Naive B cell (primary cell): Measurements from ENCODE around the gene DAZAP1. TPM values are rescaled to one million over a fixed set of nuclear protein-coding genes. Genes with fewer than 3 reads are reported as not detected.

Source experiments
- ATAC-seq, 2 donors: fragments of 150-1000 bp; cut with Tn5 transposase; 2 replicates each; pipeline ENCODE4 v1.10.0; 2021; ENCODE audit warnings: low read depth in 2 of 2, mild to moderate bottlenecking in 2 of 2, moderate library complexity in 2 of 2
- DNase-seq: peaks from one replicate; pipeline ENCODE4 v3.0.0; 2022
- H3K27ac Mint-ChIP-seq, 6 donors: one replicate each; pipeline ENCODE4 v1.8.0; 2020 to 2022; ENCODE audit warnings: mild to moderate bottlenecking in 6 of 6, mixed read lengths in 6 of 6, moderate library complexity in 5 of 6, inconsistent platforms in 2 of 6
- H3K27me3 Mint-ChIP-seq, 3 donors: one replicate each; pipeline ENCODE4 v1.8.0; 2021 to 2022; ENCODE audit warnings: mixed read lengths in 3 of 3, mild to moderate bottlenecking in 1 of 3
- H3K36me3 Mint-ChIP-seq, 2 donors: one replicate each; pipeline ENCODE4 v1.8.0; 2020 to 2022; ENCODE audit warnings: mixed read lengths in 2 of 2, inconsistent platforms in 1 of 2, mild to moderate bottlenecking in 1 of 2
- H3K4me1 Mint-ChIP-seq, 3 donors: one replicate each; pipeline ENCODE4 v1.8.0; 2020 to 2022; ENCODE audit warnings: mixed read lengths in 3 of 3, inconsistent platforms in 1 of 3, mild to moderate bottlenecking in 1 of 3, moderate library complexity in 1 of 3
- H3K4me3 Mint-ChIP-seq, 8 donors: one replicate each; pipeline ENCODE4 v1.8.0; 2020 to 2022; ENCODE audit warnings: mild to moderate bottlenecking in 8 of 8, mixed read lengths in 8 of 8, moderate library complexity in 8 of 8, inconsistent platforms in 2 of 8
- H3K9me3 Mint-ChIP-seq, 7 donors: one replicate each; pipeline ENCODE4 v1.8.0; 2020 to 2022; ENCODE audit warnings: mixed read lengths in 7 of 7, mild to moderate bottlenecking in 5 of 7, inconsistent platforms in 2 of 7, moderate library complexity in 1 of 7
- polyA plus RNA-seq, 6 donors: library from polyadenylated mRNA; unstranded; fragments of 300-500 nt; fragmentation: Illumina TruSeq; gene quantifications; one replicate each; pipeline ENCODE4 v1.2.3, GENCODE V29; 2021; ENCODE audit warnings: low read depth in 6 of 6

DAZAP1 gene
- polyA plus RNA-seq, 6 donors from 2014 or later, result 3.6 to 7.5 (median 6.2) TPM

DNA sequence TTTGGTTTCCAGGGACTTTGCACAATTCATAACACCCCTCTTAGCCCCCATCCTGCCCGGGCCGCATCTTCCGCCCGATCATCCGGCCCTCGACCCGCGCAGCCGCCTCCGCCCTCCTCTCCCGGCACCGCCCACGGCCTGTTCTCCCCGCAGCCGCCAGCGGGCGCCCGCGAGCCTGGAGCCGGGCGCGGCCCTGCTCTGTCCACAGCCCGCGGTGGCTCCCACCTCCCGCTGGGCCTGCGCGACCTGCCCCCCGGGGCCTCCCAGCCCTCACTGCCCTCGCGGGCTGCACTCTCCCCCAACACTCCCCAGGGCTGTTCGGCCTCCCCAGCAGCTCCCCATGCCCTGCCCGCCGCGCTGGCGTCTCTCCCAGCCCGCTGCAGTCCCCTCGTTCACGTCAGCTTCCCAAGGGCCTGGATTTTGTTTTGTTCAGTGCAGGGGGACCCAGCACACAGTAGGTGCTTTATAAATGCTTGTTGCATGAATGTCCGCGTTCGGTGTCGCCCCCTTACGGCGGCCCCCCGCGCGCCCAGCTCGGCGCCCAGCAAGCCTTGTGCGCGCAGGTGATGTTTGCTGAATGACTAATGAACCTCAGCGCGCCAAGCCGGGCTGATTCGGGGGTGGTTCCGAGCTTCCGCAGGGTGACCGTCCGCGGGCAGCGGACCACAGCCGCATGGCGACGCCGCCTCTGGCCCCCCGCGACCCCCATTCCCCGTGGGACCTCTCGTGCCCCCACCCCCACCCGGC lies 38.0 kb downstream of the DAZAP1 start:
- ATAC-seq (peak; percentile 84 to 87), DNase-seq (peak; percentile 74)
- peak overlapping the region; percentile 65 to 88 (median 78) for H3K4me3 Mint-ChIP-seq
- H3K27me3 Mint-ChIP-seq, result peaks cover 7 to 34% (median 27%) of the 10 kb centered on the region in 3 donors
- H3K9me3 Mint-ChIP-seq, result no peaks in the 10 kb centered on the region
- peaks cover 0 to 7% of the 10 kb centered on the region in 2 donors for H3K36me3 Mint-ChIP-seq
- peak overlapping the region in 1 of 6 donors; percentile 56 for H3K27ac Mint-ChIP-seq
- H3K4me1 Mint-ChIP-seq, result peaks cover 15 to 31% (median 30%) of the 10 kb centered on the region in 3 donors

DNA sequence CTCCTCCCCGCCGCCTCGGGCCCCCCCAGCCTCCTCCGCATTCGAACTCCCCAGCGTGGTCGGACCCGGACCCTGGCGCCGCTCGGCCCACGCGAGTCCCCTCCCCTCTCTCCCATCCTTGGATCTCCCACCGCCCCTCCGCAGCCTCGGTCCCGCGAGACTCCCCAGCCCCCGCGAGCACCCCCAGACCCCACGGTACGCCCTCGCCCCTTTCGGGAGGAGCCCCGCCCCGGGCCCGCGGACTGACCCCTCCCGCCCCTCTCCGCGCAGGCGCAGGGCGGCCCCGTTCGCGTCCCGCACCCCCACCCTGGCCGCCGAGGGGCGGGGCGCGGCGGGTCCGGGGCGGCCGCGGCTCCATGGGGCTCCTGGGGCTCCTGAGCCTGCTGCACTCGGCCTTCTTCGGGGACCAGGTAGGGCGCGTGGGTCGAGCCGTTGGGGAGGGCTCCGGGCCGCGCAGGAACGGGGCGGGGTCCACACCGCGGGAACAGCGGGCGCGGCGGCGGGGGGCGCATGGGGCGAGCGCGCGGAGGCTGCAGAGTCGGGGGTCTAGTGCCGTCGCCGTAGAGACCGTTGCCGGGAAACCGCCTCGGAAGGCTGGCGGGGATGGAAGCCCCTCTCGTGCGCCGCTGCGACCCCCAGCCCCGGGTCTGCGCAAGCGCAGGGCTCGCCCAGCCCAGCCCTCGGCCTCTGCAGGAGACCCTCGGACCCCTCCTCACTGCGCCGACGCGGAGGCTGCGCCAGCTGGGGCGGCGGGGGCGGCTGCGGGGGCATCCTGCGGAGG lies 38.7 kb downstream of the DAZAP1 start:
- Mint-ChIP-seq H3K27ac (no peak overlapping the region), H3K4me1 (peaks cover 19 to 31% (median 30%) of the 10 kb centered on the region in 3 donors), H3K4me3 (peak overlapping the region in 1 of 8 donors; percentile 73), H3K36me3 (peaks cover 0 to 15% of the 10 kb centered on the region in 2 donors), H3K27me3 (peaks cover 15 to 42% (median 35%) of the 10 kb centered on the region in 3 donors), H3K9me3 (peaks cover 0 to 2% (median 0%) of the 10 kb centered on the region in 7 donors)
- DNase-seq (no peak), ATAC-seq (no peak)

DNA sequence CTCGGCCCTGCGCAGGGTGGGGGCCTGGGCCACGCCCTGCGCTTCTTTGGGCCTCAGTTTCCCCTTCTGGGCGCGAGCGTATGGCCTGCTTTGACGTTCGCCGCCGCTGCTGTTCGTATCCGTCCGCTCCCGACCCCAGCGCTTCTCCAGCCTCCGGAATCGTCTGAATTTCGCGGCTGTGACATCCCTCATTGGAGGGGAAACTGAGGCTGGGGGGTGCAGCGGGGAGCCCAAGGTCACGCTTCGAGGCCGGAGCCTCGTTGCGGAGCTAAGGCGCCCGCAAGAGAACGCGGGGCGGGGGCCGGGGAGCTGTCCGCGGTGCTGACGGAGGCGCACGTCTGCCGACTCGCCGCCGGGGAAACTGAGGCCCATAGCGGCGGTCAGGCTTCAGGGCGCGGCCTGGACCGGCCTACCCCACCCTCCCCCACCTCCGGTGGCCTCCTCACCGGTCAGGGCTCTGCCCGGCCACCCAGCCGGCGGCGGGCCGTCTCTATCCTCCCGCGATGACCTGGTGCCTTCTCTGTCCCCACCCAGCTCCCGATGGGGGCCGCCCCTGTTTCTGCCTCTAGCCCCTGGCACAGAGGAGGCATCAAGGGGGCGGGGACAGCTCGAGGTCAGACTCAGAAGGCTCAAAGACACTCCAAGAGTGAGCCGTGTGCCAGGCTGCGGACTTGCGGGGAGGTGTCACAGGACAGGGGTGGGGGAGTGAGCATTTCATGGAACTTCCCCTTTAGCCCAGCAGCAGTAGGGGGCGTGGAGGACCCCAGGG lies 39.5 kb downstream of the DAZAP1 start:
- peaks cover 0 to 15% of the 10 kb centered on the region in 2 donors for H3K36me3 Mint-ChIP-seq

DNA sequence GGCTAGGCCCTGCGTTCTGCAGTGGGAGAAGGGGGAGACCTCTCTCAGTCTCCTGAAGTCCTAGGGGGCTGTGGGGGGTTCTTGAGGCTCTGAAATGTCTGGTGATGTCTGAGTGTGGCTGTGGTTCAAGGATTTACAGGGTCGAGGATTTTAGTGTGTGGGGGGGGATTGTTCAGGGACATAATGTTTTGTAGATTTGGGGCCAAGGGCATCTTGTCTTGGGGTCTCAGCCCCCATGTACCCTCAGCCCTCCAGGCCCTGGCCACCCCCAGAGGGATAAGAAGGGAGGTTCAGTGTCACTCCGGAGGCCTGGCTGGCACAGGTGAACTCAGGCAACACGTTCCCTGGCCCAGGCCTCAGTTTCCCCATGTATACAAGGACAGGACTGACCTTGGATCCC lies 40.1 kb downstream of the DAZAP1 start:
- Mint-ChIP-seq H3K27me3 (peaks cover 15 to 56% (median 47%) of the 10 kb centered on the region in 3 donors), H3K4me3 (peak overlapping the region; percentile 35 to 72 (median 56)), H3K27ac (peak overlapping the region in 3 of 6 donors; percentile 20 to 86 (median 81)), H3K36me3 (peaks cover 0 to 15% of the 10 kb centered on the region in 2 donors), H3K9me3 (peaks cover 0 to 2% (median 0%) of the 10 kb centered on the region in 7 donors), H3K4me1 (peaks cover 21 to 31% (median 27%) of the 10 kb centered on the region in 3 donors)
- DNase-seq (no peak), ATAC-seq (no peak)

More for the DNA sequence above, 39.5 kb downstream of the DAZAP1 start:
- Mint-ChIP-seq H3K27me3 (peaks cover 15 to 50% (median 43%) of the 10 kb centered on the region in 3 donors), H3K27ac (peak overlapping the region in 2 of 6 donors; percentile 20 to 81), H3K4me3 (peak overlapping the region; percentile 35 to 72 (median 56)), H3K4me1 (peaks cover 19 to 31% (median 27%) of the 10 kb centered on the region in 3 donors), H3K9me3 (peaks cover 0 to 2% (median 0%) of the 10 kb centered on the region in 7 donors)
- DNase-seq, result no peak
- ATAC-seq, result no peak

DNA sequence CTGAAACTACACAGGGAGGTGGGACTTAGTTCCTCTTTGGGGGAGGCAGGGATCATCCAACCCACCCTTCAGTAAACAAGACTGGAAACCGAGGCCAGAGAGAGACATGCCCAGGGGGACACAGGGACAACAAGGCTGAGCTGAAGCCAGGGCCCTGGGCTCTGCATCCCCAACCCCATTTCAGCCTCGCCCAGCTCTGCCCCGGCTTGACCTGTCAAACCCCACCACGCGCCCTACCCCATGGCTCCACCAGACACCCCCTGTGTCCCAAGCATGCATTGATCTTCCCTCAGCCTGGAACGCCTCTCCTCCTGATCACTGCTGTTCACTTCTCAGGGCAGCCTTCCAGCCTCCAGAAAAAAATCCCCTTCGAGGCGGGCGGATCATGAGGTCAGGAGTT lies 40.6 kb downstream of the DAZAP1 start:
- DNase-seq (no peak), ATAC-seq (no peak)
- peaks cover 21 to 31% (median 27%) of the 10 kb centered on the region in 3 donors for H3K4me1 Mint-ChIP-seq
- peaks cover 15 to 60% (median 51%) of the 10 kb centered on the region in 3 donors for H3K27me3 Mint-ChIP-seq
- H3K9me3 Mint-ChIP-seq, result peaks cover 0 to 2% (median 0%) of the 10 kb centered on the region in 7 donors
- peak overlapping the region in 4 of 8 donors; percentile 34 to 67 (median 36) for H3K4me3 Mint-ChIP-seq
- peaks cover 0 to 15% of the 10 kb centered on the region in 2 donors for H3K36me3 Mint-ChIP-seq
- H3K27ac Mint-ChIP-seq, result peak overlapping the region in 1 of 6 donors; percentile 53

DNA sequence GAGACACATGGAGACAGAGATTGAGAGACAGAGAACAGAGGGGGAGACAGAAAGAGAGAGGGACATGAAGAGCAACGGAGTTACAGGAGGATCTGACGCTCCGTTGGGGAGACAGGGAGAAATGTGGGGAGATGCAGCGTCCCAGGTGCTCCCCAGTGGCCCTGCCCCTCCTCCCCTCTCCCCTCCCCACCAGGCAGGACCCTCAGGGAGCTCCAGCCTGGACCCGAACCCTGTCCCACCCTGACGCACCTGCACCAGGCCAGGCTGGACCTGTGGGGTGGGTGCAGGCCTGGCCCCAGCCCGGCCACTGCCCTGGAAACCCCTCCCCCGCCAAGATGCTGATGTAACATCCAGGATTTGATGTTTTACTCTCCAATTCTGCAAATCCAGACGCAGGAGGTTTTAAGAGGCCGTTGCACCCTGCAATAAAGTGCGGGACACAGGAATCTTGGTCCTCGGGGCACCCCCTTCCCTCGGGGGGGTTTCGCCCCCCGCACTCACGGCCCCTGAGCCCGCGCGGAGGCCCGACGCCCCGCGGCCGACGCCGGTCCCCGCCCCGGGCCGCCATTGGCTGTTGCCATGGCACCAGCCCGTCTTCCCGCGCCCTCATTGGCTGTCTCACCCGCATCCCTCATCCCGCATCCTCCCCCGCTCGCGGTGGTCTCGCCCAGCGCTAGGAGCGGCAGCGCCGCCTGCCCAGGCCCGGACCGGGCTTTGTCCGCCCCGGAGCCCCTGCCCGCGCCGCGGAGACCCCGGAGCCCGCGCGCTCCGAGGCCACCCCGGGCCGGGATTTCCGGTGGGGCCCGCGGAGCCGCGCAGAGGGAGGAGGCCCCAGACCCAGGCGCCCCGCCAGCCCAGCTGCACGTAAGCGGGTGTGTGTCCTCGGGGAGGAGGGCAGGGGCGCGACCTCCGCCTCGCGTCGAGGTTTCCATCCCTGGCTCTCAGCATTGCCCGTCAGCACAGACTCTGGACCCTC lies 42.4 kb downstream of the DAZAP1 start, which contains the start of gene APC2:
Gene APC2, plus strand, starts transcription at position 655 of the 976 bp plus-strand sequence. CDS start 2,881 bp downstream, outside the sequence.
- ATAC-seq, result peak; percentile 15 to 22
- DNase-seq, result no peak
- peaks cover 0 to 3% (median 0%) of the 10 kb centered on the region in 7 donors for H3K9me3 Mint-ChIP-seq
- peak within 1 kb of the TSS in 3 of 6 donors; percentile 37 to 70 (median 62) for H3K27ac Mint-ChIP-seq
- H3K4me3 Mint-ChIP-seq, result peak within 1 kb of the TSS; percentile 5 to 87 (median 45)
- H3K4me1 Mint-ChIP-seq, result peaks cover 27 to 33% (median 33%) of the 10 kb centered on the region in 3 donors
- peaks cover 0 to 23% of the 10 kb centered on the region in 2 donors for H3K36me3 Mint-ChIP-seq
- peaks cover 20 to 74% (median 63%) of the 10 kb centered on the region in 3 donors for H3K27me3 Mint-ChIP-seq

DNA sequence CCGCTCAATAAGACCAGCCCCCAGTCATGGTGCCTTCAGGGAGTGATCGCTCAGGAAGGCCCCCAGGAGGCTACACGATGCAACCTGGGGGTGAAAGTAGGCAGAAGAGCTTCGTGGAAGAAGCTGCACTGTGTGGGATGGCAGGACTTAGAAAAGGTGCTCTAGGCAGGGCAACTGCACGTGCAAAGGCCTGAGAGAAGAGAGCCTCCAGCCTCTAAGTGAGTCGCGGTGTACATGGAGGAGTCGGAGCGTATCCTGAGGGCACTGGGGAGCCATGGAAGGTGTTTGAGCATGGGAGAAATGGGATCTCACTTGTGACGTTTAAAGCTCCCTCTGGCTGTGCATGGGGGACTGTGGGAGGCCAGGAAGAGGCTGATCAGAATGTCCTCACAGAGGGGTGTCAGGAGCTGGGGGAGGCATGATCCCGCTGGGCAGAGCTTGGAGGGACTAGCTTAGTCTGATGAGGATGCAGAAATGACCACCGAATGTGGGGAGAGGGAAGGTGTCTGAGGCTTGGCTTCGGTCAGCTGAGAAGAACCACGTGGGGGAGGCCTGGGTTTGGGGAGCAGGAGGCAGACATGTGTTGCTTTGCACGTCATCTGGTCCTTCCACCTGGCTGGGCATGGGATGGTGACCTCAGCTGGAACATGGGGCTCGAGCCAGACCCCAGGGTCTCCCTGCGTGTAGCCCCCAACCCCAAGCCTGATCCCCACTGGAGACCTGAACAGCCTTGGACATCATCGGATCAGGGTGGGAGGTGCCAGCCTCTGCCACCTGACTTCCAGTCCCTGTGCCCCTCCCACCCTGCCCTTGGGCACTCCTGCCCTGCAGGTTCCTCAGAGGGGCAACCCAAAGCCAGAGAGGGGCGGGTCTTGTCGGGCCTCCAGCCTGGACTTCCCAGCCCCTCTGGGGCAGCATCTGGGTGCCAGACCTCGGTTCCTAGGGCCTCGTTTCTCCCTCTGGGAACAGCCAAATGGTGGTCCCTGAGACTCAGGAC lies 43.6 kb downstream of the DAZAP1 start:
- Mint-ChIP-seq H3K36me3 (peaks cover 0 to 23% of the 10 kb centered on the region in 2 donors), H3K27me3 (peaks cover 24 to 82% (median 76%) of the 10 kb centered on the region in 3 donors), H3K4me3 (peak overlapping the region in 5 of 8 donors; percentile 5 to 69 (median 43)), H3K4me1 (peaks cover 36 to 41% (median 39%) of the 10 kb centered on the region in 3 donors), H3K27ac (peak overlapping the region in 1 of 6 donors; percentile 37), H3K9me3 (peaks cover 0 to 3% (median 2%) of the 10 kb centered on the region in 7 donors)
- DNase-seq (no peak), ATAC-seq (no peak)

DNA sequence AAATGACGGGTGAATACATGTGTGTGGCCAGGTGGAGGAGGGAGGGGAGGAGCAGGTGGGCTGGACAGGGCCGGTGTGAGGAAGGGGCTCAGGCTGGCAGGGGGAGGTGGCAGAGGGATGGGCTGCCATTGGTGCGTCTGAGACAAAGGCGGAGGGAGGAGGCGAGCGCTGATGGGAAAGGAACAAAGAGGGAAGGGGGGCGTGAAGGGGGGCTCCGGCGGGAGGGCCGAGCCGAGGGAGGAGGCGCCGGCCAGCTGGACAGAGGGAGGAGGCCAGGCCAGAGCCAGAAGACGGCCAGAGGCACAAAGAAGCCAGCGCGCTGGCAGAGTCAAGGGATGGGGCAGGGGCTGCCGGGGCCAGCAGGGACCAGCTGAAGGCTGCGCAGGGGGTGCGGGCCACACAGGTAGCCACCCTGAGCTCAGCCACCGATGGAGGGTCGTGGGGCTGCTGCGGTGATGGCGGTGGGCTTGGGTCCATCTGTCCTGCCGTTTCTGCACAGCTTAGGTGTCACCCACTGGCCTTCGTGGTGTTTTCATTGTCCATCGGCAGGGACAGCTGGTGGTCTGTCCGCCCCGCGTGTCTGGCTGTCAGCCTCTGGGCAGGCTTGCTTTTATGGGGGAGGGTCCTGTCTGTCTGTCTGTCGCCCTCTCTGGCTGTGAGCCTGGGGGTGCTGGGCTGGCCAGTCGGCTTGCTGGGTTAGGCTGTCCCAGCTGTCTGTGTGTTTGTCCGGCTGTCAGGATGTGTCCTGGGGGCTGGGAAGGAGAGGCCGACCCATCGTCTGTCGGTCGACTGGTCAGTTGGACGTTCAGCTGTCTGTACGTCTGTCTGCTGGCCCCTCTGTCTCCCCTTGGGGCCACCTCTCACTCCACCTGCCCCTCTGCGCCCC lies 44.8 kb downstream of the DAZAP1 start:
- DNase-seq, result no peak
- H3K27me3 Mint-ChIP-seq, result peaks cover 24 to 78% (median 74%) of the 10 kb centered on the region in 3 donors
- peak overlapping the region in 1 of 6 donors; percentile 49 for H3K27ac Mint-ChIP-seq
- H3K4me3 Mint-ChIP-seq, result peak overlapping the region in 2 of 8 donors; percentile 18 to 71
- H3K9me3 Mint-ChIP-seq, result peaks cover 0 to 3% (median 2%) of the 10 kb centered on the region in 7 donors
- peaks cover 0 to 23% of the 10 kb centered on the region in 2 donors for H3K36me3 Mint-ChIP-seq
- ATAC-seq, result no peak
- peaks cover 36 to 39% (median 37%) of the 10 kb centered on the region in 3 donors for H3K4me1 Mint-ChIP-seq

DNA sequence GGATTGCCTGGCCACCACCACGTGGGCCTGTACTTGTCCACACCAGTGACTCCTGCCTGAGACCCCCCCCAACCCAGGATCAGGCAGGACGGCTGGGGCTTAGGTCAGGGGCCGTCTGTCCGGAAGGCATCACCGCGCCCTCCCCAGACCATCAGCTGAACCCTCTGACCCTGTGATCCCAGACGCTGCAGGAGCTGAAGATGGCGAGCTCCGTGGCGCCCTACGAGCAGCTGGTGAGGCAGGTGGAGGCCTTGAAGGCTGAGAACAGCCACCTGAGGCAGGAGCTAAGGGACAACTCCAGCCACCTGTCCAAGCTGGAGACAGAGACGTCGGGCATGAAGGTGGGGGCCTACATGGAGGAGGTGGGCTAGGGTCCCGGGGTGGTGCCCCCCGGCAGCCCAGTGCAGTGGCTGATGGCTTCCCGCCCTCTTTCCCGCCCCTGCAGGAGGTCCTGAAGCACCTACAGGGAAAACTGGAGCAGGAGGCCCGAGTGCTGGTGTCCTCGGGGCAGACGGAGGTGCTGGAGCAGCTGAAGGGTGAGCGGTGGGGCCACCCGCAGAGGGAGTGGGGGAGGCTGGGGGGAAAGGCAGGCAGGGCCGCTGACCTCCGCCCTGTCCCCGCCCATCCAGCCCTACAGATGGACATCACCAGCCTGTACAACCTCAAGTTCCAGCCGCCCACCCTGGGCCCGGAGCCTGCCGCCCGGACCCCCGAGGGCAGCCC lies 45.6 kb downstream of the DAZAP1 start:
- Mint-ChIP-seq H3K9me3 (peaks cover 0 to 3% (median 2%) of the 10 kb centered on the region in 7 donors), H3K27me3 (peaks cover 24 to 76% (median 66%) of the 10 kb centered on the region in 3 donors)

More for the DNA sequence above, 45.6 kb downstream of the DAZAP1 start:
- H3K36me3 Mint-ChIP-seq, result peaks cover 0 to 23% of the 10 kb centered on the region in 2 donors
- DNase-seq, result no peak
- peaks cover 34 to 37% (median 36%) of the 10 kb centered on the region in 3 donors for H3K4me1 Mint-ChIP-seq
- H3K27ac Mint-ChIP-seq, result peak overlapping the region in 1 of 6 donors; percentile 24
- peak overlapping the region in 1 of 8 donors; percentile 18 for H3K4me3 Mint-ChIP-seq
- ATAC-seq, result no peak
